Epidermal melanocyte (primary cell): Measurements from ENCODE around the gene TUFM.
"Not testable (repeated sequence)": the region's sequence is repeated elsewhere in the genome, so short reads cannot be mapped to it uniquely, and the experiment has no call there.

Experiments used
- DNase-seq: peaks from one replicate; pipeline ENCODE4 v3.0.0; 2011; ENCODE audit warnings: low spot score; ENCODE audit not compliant: insufficient read length

The TUFM gene

DNA sequence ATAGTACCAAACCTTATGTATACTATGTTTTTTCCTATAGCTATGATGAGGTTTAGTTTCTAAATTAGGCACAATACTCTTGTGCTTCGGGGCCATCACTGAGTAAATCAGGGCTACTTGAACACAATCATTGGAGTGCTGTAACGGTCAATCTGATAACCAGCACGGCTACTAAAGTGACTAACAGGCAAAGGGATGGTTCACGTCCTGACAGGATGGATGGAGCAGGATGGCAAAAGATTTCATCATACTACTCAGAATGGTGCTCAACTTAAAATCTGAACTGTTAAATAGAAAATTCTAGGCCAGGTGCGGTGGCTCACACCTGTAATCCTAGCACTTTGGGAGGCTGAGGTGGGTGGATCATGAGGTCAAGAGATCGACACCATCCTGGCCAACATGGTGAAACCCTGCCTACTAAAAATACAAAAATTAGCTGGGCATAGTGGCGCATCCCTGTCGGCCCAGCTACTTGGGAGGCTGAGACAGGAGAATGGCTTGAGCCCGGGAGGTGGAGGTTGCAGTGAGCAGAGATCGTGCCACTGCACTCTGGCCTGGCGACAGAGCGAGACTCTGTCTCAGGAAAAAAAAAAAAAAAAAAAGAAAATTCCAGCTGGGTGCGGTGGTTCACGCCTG, 7.0 kb downstream of the TUFM start:
- DNase-seq, result no peak

DNA sequence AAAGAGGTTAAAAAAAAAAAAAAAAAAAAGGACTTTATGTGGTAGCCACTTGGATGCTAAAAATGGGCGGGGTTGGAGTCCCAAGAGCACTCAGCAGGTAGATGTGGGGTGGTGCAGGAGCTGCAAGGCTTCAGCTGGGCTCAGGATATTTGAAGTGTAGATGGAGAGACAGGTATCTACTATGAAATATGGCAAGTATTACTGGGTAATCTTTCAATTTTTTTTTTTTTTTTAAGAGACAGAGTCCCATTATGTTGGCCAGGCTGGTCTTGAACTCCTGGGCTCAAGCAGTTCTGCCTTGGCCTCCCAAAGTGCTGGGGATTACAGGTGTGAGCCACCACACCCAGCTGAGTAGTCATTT, 7.6 kb downstream of the TUFM start:
- no peak for DNase-seq

DNA sequence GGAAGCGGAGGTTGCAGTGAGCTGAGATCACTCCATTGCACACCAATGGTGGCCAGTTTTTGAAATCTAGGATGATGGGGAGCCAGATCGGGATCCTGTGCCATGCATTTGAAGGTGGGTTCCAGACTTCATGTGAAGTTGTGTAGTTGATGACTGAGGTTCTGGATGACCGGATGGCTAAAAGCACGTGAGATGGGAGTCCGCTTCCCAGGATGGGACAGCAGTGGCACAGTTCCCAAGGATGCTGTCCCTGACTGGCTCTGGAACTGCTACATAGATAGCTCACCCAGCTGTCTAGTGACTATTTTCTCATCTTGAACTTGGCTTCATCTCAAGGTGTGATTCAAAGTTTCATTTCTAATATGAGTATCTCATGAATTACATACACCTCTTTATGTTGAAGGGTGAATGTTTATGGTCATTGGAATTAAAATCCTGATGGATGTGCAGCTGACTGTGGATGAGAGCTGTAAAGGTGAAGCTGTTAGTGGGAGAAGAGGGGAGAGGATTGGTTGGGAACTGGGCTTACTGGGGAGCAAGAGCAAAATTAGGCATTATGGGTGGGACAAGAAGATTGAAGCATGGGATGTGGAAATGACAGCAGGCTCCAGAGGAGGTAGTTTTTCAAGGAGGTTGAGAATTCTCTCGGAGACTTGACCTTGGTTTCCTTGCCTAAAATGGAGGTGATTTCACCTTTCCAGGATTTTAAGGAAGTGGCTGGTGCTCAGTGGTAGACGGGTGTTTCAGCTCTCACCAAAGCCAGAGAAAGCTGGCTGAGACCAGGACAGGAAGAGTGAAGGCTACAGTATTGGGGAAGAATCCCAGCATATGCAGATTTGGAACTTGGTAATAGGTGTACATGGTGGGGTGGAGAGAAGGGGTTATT, 8.2 kb downstream of the TUFM start:
- no peak for DNase-seq

DNA sequence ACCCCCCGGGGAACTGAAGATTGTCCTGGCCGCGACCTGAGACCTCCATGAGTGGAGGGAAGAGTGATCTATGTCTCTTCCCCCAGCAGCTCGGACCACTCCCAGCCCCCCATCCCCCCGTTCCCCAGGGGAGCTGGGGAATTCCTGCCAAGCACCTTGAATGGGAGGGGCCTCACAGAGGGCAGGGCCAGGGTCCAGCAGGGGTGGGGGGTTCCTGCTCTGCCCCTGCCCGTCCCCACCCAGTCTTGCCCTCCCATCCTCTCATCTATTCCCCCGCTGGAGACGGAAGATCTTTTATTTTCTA, 9.4 kb downstream of the TUFM start:
- no peak for DNase-seq

DNA sequence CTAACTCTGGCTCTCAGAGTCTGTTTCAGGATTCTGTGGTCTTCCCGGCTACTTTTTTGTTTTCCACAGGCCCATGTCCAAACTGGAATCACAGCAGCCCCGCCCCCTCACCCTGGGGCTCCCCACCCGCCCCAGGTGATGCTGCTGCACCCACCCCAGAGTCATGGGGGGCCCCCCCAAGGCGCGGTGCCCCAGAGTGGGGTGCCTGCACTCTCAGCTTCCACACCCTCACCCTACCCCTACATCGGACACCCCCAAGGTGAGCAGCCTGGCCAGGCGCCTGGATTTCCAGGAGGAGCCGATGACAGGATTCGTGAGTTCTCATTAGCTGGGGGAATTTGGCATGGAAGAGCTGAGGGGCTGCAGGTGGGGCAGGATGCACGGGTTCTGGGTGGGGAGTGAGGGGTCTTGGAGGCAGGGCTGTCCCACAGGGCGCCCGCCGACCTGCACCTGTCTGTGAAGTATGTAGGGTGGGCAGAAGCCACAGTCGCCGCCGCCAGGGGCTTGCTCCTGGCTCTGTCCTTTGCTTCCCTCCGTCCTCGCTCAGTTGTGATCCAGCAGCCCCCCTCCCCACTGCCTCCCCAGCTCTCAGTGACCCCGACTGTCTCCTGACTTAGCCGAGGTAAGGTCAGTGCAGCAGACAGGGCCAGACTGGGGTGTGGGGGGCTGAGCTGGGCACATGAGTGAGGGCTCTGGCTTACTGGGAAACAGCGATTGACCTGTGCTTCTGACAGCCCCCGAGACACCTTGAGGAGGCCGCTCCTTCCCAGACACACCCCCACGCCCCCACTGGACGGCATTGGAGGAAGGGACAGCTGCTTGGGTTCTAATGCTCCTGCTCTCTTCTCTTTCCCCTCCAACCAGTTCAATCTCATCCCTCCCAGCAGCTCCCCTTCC, 10.0 kb downstream of the TUFM start:
- no peak for DNase-seq

DNA sequence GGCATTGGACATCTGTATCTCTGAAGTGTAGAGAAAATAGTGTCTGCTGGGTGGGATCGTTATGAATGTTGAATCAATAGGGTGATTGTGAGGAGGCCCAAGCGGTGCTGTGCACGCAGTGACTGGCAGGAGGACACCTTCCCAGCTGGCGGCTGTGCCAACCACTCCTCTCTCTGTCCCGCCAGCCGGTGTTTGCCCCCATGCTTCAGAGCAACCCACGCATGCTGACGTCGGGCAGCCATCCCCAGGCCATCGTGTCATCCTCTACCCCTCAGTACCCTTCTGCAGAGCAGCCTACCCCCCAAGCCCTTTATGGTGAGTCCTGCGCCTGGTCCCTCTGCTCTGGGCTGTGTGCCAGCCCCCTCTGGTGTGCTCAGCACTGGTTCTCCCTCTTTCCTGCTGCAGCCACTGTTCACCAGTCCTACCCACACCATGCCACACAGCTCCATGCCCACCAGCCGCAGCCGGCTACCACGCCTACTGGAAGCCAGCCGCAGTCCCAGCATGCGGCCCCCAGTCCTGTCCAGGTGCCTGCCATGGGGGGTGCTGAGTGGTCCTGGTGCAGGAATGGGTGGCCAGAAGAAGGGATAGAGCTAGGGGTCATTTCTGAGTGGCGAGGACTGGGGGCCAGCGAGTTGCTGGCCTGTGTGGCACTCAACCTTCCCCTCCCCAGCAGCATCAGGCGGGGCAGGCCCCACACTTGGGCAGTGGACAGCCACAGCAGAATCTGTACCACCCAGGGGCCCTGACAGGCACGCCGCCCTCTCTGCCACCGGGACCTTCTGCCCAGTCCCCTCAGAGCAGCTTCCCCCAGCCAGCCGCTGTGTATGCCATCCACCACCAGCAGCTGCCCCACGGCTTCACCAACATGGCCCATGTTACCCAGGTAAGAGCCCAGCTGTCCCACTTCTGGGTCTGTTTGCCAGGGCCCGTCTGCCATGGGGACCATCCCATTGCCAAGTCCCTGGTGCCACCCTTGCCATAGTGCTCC, 11.0 kb downstream of the TUFM start:
- no peak for DNase-seq

DNA sequence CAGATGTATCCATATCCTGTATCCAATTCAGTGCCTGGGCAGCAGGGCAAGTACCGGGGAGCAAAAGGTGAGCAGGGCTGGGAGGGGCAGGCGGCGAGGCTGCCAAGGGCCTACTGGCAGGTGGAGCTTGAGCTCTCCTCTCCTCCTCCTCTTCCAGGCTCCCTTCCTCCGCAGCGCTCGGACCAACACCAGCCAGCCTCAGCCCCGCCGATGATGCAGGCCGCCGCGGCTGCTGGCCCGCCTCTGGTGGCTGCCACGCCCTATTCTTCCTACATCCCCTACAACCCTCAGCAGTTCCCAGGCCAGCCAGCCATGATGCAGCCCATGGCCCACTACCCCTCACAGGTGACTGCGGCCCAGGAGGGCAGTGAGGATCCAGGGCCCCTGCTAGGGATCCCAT, 11.8 kb downstream of the TUFM start:
- DNase-seq, result no peak

DNA sequence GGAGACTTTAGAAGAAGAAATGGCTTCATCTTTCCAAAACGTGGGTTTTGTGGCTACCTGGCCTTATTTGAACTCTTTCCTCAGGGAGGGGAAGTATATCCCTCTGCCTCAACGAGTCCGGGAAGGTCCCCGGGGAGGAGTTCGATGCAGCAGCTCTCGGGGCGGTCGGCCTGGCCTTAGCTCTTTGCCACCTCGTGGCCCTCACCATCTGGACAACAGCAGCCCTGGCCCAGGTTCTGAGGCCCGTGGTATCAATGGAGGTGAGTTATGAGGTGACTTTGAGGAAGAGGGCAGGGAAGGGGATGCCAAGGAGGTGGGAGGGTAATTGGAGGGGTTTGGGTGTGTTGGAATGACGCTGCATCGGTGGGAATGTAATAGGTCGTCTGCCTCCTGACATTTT, 15.6 kb downstream of the TUFM start:
- DNase-seq, result no peak

DNA sequence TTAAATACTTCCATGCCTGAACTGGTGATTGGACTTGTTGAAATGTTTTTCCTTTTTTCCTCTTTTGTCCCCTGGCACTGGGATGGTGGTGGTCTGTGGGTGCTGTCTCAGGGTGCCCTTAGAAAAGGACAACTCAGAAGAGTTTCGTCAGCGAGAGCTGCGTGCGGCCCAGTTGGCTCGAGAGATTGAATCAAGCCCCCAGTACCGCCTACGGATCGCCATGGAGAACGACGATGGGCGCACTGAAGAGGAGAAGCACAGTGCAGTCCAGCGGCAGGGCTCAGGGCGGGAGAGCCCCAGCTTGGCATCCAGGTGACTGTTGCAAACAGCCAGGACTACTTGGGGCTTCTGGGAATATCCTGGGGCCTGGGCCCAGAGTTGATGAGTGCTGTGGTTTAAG, 16.4 kb downstream of the TUFM start:
- no peak for DNase-seq

DNA sequence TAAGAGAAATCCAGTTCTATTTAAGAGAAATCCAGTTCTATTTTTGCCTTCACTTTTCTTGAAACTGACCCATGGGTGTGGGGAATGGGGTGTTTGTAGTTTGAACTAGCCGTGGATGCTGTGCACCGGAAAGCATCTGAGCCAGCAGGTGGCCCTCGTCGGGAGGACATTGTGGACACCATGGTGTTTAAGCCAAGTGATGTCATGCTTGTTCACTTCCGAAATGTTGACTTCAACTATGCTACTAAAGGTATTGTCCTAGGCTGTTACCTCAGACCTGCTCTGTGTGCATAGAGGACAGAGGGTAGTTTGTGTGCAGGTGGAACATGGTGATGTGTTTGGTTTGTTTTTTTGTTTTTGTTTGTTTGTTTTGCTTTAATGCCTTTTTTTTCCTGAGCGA, 20.0 kb downstream of the TUFM start:
- no peak for DNase-seq

DNA sequence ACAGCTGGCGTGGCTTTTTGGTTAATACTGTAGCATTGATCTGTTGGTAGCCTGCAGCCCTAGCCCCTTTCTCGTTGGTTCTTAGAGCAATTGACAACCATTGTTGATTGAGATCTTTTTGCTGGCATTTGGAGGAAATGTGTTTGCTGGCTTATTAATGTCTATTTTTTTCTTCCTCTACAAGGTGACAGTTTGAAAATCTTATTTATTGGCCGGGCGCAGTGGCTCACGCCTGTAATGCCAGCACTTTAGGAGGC, 21.5 kb downstream of the TUFM start:
- no peak for DNase-seq

DNA sequence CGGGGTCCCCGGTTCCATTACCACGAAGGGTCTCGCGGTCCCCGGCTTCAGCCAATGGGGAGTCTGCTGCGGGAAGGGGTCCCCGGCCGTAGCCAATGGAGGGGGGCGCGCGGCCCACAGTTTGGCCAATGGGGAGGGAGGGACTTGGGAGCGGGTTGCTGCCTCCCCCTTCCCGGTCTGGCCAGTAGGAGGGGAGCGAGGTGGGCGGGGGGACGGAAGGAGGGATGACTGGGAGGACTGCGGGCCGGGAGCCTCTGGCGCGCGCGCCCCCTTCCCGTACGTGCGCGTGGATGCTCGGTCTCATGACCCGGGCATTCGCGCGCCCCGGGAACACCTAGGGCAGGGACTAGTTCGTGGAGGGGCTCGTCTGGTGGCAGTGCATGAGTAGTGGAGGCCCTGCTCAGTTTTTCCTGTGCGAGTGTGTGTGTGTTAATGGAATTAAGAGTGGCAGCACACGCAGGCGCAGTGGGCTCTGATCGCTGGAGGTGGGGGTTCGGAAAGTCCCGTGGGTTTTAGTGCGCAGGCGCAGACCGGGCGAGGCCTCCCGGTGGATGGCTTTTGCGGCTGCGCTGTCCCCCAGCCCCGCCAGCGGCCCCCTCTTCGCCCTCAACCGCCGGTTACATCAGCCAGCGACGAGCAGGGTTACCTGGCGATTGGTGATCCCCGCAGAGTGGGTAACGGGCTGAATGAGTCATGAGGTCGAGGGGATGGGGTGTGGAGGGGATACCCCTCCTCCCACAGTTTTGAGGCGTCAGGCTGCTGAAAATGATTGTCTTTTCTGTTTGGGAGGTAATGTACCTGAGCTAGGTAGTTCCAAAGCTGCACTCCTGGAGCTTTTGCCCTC, 22.1 kb downstream of the TUFM start:
- peak; percentile 93 for DNase-seq

DNA sequence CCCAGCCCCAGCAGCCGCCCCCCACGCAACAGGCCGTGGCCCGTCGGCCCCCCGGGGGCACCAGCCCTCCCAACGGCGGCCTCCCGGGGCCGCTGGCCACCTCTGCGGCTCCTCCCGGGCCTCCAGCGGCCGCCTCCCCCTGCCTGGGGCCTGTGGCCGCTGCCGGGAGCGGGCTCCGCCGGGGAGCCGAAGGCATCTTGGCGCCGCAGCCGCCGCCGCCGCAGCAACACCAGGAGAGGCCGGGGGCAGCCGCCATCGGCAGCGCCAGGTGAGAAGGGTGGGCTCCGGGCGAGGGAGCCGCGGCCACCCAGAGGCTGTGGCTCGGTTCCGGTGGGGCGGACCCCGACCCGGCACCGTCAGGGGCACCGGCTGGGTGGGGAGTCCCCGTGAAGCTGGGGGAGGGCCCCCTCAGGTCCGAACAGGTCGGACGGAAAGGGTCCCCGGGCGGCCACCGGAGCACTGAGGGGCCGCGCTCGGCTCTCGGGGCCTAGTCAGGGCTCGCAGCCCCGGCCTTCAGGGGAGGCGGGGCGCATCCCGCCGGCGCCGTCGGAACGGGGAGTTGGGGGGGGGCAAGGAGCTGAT, 22.8 kb downstream of the TUFM start:
- DNase-seq, result no peak

DNA sequence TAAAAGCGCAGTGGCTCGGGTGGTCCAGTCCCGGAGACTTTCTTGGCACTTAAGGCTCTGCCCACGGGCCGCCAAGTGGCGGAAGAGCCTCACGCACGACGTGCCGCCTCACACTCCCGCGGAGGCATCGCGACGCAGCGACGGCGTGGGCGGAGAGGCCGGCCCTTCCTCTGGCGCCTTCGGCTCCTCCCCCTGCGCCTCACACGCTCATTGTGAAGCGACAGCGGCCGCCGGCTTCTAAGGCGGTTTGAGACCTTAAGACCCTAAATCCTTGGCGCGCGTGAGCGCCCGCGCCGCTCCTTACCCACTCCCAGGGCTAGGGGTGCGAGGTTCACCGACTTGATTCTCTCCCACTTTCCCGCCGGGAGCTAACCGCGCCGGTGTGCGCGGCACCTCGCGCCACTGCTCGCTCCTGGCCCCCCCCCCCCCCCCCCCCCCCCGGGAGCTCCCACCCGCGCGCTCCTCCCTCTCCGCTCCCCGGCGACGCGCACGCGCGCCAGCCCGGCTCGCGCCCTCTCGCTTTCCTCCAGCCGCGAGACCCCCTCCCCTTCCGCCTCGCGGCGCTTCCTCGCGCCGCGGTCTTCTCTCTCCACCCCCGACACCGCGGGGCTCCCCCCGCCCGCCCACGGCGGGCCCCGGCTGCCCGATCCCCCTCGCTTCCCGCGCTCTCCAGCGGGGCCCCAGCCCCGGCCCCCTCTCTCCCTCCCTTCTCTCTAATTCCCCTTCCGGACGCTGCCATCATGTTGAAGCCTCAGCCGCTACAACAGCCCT, 23.4 kb downstream of the TUFM start, which contains the start of gene ATXN2L:
Gene ATXN2L, plus strand, starts transcription at position 480 of the 771 bp plus-strand sequence. Its CDS starts 261 bp downstream, at position 741.
- peak; percentile 76 for DNase-seq

DNA sequence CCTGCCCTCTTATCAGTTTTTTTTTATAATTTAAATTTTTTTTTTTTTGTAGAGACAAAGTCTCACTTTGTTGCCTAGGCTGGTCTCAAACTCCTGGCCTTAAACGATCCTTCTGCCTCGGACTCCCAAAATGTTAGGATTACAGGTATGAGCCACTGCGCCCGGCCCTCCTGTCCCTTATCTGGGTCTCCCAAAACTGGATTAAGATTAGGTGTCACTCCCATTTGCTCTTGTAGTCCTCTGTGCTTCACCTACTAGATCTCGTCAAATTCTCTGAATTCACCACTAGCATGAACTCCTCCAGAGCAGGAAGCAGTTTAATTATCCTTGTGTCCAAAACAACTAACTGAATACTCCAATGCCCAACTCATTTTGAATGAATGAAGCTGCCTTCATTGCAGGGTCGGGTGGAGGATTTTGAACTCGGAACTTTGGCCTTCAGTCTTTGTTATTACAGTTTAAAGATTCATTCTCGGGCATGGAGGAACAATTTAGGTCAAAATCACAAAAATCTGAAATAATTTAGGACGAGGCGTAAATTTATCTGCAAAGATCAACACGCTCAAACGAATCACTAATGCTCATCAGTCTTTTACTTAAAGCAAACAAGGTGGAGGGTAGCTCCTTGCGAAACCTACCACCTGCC, 24.2 kb downstream of the TUFM start:
- DNase-seq, result no peak

DNA sequence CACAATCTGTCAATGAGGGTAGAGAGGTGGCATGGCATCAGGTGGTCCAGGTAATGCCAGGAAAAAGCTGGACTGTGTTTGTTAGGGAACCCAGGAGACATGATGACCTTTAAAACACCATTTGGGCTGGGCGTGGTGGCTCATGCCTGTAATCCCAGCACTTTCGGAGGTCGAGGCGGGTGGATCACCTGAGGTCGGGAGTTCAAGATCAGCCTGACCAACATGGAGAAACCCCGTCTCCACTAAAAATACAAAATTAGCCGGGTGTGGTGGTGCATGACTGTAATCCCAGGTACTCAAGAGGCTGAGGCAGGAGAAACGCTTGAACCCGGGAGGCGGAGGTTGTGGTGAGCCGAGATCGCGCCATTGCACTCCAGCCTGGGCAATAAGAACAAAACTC, 25.6 kb downstream of the TUFM start:
- DNase-seq, result not testable (repeated sequence)

DNA sequence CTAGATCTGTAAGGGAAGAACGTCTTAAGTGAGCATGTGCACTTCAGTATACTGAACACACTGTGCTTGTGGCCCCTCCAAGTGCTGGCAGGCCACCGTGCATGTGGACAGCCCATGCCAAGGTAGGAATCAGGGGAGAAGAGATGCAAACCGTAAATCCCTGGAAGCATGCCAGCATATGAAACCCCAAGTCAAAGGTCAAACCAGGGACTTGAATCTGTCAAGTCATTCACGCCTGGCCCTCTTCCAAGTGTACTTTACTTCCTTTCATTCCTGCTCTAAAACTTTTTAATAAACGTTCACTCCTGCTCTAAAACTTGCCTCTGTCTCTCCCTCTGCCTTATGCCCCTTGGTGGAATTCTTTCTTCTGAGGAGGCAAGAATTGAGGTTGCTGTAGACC, 26.1 kb downstream of the TUFM start:
- DNase-seq, result no peak

DNA sequence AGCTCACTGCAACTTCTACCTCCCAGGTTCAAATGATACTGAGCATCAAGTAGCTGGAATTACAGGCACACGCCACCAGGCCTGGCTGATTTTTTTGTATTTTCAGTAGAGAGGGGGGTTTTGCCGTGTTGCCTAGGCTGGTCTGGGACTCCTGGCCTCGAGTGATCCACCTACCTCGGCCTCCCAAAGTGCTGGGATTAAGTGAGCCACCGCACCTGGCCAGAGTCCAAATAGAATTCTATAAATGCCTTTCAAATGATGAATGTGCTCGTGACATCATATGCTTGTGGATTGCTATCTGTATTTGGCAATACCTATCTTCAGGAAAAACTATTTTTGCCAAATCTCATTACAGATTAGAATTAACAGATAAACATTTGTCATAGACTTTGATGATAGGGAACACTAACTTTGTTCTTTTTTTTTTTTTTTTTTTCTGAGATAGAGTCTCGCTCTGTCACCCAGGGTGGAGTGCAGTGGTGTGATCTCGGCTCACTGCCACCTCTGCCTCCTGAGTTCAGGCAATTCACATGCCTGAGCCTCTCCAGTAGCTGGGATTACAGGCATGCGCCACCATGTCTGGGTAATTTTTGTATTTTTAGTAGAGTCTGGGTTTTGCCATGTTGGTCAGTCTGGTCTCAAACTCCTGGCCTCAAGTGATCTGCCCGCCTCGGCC, 38.6 kb downstream of the TUFM start:
- not testable (repeated sequence) for DNase-seq
